PFSK-1 (cell line): ENCODE measurements around the gene DIP2A.

Experiments used
- FOXP2 ChIP-seq: optimal IDR thresholded peaks from 2 replicates; pipeline ENCODE3; 2011; ENCODE audit warnings: borderline replicate concordance, control low read depth, inconsistent platforms; ENCODE audit not compliant: insufficient read depth; ENCODE audit errors: extremely low read length, extremely low read depth
- POLR2AphosphoS5 ChIP-seq: IDR thresholded peaks from 2 replicates; pipeline ENCODE4 v1.6.1; 2012; ENCODE audit warnings: low read depth, mild to moderate bottlenecking, control low read depth, low read length, moderate library complexity
- TF ChIP-seq, protein P1 (sequence below), 2 experiments: IDR thresholded peaks; 2 replicates each; pipeline versions ENCODE4 v1.6.1 to v1.8.0; 2011 to 2012; ENCODE audit warnings: low read depth in 2 of 2, low read length in 2 of 2, control low read depth in 1 of 2, inconsistent platforms in 1 of 2, mild to moderate bottlenecking in 1 of 2, moderate library complexity in 1 of 2; ENCODE audit not compliant: insufficient read depth in 1 of 2

DNA sequence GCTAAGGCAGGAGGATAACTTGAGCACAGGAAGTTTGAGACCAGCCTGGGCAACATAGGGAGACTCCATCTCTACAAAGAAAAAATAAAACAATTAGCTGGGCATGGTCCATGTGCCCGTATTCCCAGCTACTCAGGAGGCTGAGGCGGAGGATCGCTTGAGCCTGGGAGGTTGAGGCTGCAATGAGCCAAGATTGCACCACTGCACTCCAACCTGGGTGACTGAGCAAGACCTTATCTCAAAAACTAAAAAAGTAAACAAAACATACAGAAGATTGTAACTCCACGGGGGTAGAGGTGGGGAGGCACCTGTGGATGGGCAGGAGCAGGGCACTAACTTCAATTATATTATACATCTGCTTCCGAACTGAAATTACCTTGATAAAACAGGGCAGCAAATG, 141.6 kb downstream of the DIP2A start:
- TF ChIP-seq FOXP2: no peak
- TF ChIP-seq, protein P1, sequence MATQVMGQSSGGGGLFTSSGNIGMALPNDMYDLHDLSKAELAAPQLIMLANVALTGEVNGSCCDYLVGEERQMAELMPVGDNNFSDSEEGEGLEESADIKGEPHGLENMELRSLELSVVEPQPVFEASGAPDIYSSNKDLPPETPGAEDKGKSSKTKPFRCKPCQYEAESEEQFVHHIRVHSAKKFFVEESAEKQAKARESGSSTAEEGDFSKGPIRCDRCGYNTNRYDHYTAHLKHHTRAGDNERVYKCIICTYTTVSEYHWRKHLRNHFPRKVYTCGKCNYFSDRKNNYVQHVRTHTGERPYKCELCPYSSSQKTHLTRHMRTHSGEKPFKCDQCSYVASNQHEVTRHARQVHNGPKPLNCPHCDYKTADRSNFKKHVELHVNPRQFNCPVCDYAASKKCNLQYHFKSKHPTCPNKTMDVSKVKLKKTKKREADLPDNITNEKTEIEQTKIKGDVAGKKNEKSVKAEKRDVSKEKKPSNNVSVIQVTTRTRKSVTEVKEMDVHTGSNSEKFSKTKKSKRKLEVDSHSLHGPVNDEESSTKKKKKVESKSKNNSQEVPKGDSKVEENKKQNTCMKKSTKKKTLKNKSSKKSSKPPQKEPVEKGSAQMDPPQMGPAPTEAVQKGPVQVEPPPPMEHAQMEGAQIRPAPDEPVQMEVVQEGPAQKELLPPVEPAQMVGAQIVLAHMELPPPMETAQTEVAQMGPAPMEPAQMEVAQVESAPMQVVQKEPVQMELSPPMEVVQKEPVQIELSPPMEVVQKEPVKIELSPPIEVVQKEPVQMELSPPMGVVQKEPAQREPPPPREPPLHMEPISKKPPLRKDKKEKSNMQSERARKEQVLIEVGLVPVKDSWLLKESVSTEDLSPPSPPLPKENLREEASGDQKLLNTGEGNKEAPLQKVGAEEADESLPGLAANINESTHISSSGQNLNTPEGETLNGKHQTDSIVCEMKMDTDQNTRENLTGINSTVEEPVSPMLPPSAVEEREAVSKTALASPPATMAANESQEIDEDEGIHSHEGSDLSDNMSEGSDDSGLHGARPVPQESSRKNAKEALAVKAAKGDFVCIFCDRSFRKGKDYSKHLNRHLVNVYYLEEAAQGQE (IDR thresholded peaks at IDR 0.05; ENCODE audit: insufficient read depth in 1 of 2, low read depth in 2 of 2, low read length in 2 of 2): no peak
- TF ChIP-seq POLR2AphosphoS5: no peak
